ENCODE results near the gene INO80D.
A peak's percentile ranks its signal among the peaks of the same experiment; 100 is the strongest.
"Not testable (repeated sequence)": the region's sequence is repeated elsewhere in the genome, so short reads cannot be mapped to it uniquely, and the experiment has no call there.

INO80D gene

GRCh38 chr2:206083602-206084438 is 2.2 kb downstream of the INO80D start:
- peak; percentile 41 for DNase-seq (ENCODE audit: low spot score)

- no peak for DNase-seq (ENCODE audit: low spot score)
Observed at GRCh38 chr2:206082298-206082843, 3.6 kb downstream of the INO80D start.

- DNase-seq (ENCODE audit: low spot score) = no peak
Observed at GRCh38 chr2:206080927-206081326, 5.0 kb downstream of the INO80D start.

GRCh38 chr2:206079699-206080465 is 6.1 kb downstream of the INO80D start:
- no peak for DNase-seq (ENCODE audit: low spot score)

- not testable (repeated sequence) for DNase-seq (ENCODE audit: low spot score)
Observed at GRCh38 chr2:206077879-206078278, 8.1 kb downstream of the INO80D start.

- DNase-seq (ENCODE audit: low spot score) = no peak
Observed at GRCh38 chr2:206075113-206075512, 10.9 kb downstream of the INO80D start.

- DNase-seq (ENCODE audit: low spot score) = no peak
Observed at GRCh38 chr2:206071807-206072206, 14.2 kb downstream of the INO80D start.

- DNase-seq (ENCODE audit: low spot score) = no peak
Observed at GRCh38 chr2:206069417-206069816, 16.6 kb downstream of the INO80D start.

GRCh38 chr2:206068207-206068606 is 17.8 kb downstream of the INO80D start:
- DNase-seq (ENCODE audit: low spot score) = no peak

GRCh38 chr2:206064077-206064476 is 21.9 kb downstream of the INO80D start:
- no peak for DNase-seq (ENCODE audit: low spot score)

GRCh38 chr2:206063635-206064034 is 22.3 kb downstream of the INO80D start:
- no peak for DNase-seq (ENCODE audit: low spot score)

GRCh38 chr2:206062724-206063123 is 23.2 kb downstream of the INO80D start:
- no peak for DNase-seq (ENCODE audit: low spot score)

- DNase-seq (ENCODE audit: low spot score) = no peak
Observed at GRCh38 chr2:206056286-206056685, 29.7 kb downstream of the INO80D start.

- DNase-seq (ENCODE audit: low spot score) = no peak
Observed at GRCh38 chr2:206054952-206055351, 31.0 kb downstream of the INO80D start.

- DNase-seq (ENCODE audit: low spot score) = no peak
Observed at GRCh38 chr2:206051912-206052311, 34.1 kb downstream of the INO80D start.

- no peak for DNase-seq (ENCODE audit: low spot score)
Observed at GRCh38 chr2:206049392-206049791, 36.6 kb downstream of the INO80D start.

- no peak for DNase-seq (ENCODE audit: low spot score)
Observed at GRCh38 chr2:206045251-206045650, 40.7 kb downstream of the INO80D start.

- DNase-seq (ENCODE audit: low spot score) = no peak
Observed at GRCh38 chr2:206040525-206040924, 45.4 kb downstream of the INO80D start.

- not testable (repeated sequence) for DNase-seq (ENCODE audit: low spot score)
Observed at GRCh38 chr2:206035393-206035792, 50.6 kb downstream of the INO80D start.

GRCh38 chr2:206033452-206033851 is 52.5 kb downstream of the INO80D start:
- DNase-seq (ENCODE audit: low spot score) = not testable (repeated sequence)

- DNase-seq (ENCODE audit: low spot score) = no peak
Observed at GRCh38 chr2:206031950-206032567, 53.9 kb downstream of the INO80D start.

GRCh38 chr2:206031162-206031784 is 54.7 kb downstream of the INO80D start:
- DNase-seq (ENCODE audit: low spot score) = peak; percentile 62
